Fibroblast of pulmonary artery (primary cell): ENCODE measurements around the gene SYT8.

Source experiments
- DNase-seq: peaks from one replicate; pipeline ENCODE4 v3.0.0-alpha.2; 2010; ENCODE audit warnings: low read depth
- H3K4me3 ChIP-seq: replicated peaks from 2 replicates; pipeline ENCODE4 v1.5.1; 2011; ENCODE audit warnings: low read depth, mild to moderate bottlenecking, control low read depth, low read length, moderate library complexity
- TF ChIP-seq, protein P1 (sequence below): IDR thresholded peaks from 2 replicates; pipeline ENCODE4 v1.5.1; 2011; ENCODE audit warnings: mild to moderate bottlenecking, control low read depth, low read length, inconsistent platforms; ENCODE audit errors: missing control alignments

SYT8 gene

DNA sequence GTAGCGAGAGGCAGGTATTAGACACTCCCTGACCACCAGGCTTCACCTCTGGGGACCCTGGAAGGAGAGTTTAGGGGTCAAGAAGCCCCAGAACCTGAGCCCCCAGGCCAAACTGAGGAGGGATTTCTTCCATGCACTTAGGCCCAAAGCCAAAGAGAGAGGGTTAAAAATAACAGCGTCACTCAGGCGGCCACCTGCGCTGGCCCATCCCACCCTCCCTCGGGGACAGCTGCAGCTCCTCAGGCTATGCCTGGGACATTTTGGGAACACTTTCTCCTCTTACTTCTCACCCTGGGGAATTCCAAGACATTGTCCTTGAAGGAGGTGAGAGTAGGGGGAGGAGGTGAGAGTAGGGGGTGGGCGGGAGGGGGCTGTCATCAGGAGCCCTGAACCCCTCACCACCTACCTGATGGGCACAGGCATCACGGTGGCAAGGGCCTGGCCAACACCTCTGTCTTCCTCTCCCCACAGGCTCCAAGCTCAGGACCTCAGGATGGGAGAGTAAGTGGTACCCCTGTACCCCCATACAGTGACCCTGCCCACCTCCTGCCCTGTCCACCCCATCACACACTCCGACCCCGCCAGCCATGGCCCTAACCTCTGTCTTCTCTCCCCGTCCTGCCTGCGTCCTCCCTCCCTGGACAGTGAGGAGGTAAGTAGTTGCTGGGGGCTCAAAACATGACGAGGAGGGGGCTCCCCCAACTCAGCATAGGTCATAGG lies 4.6 kb downstream of the SYT8 start:
- no peak for DNase-seq
- TF ChIP-seq, protein P1, sequence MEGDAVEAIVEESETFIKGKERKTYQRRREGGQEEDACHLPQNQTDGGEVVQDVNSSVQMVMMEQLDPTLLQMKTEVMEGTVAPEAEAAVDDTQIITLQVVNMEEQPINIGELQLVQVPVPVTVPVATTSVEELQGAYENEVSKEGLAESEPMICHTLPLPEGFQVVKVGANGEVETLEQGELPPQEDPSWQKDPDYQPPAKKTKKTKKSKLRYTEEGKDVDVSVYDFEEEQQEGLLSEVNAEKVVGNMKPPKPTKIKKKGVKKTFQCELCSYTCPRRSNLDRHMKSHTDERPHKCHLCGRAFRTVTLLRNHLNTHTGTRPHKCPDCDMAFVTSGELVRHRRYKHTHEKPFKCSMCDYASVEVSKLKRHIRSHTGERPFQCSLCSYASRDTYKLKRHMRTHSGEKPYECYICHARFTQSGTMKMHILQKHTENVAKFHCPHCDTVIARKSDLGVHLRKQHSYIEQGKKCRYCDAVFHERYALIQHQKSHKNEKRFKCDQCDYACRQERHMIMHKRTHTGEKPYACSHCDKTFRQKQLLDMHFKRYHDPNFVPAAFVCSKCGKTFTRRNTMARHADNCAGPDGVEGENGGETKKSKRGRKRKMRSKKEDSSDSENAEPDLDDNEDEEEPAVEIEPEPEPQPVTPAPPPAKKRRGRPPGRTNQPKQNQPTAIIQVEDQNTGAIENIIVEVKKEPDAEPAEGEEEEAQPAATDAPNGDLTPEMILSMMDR, result no peak
- no peak overlapping the region for H3K4me3 ChIP-seq

DNA sequence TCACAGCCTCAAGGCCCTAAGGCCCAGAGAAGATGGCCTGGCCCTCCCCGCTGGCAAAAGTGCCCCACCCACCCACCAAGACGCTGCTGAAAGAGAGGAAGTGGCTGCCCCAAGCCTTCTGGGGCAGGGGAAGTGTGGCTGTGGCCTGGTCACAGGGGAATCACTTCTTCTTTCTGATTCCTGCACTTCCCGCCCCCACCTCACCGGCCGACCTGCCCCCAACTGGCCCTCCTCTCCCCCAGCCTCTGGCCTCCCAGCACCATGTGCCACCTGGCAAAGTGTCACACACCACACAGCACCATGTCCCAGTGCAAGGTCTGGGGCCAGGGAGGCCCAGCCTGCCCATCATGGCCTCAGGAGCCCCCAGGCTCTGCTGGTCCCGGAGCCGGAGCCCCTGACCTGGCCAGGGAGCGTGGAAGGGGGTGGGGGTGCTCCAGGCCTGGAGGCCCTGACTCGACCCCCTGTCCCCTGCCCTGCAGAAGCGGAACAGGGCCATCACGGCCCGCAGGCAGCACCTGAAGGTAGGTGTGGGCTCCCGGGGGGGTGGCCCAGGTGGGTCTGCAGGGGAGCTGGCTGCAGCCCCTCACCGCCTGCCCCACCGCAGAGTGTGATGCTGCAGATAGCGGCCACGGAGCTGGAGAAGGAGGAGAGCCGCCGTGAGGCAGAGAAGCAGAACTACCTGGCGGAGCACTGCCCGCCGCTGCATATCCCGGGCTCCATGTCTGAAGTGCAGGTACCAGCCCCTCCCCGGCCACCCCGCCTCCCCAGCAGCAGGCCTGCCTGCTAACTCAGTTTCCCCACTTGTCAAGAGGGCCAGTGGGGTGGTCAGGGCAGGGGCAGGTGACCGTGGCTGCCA lies 5.4 kb downstream of the SYT8 start:
- no peak overlapping the region for H3K4me3 ChIP-seq
- DNase-seq, result no peak
- TF ChIP-seq, protein P1, result no peak

DNA sequence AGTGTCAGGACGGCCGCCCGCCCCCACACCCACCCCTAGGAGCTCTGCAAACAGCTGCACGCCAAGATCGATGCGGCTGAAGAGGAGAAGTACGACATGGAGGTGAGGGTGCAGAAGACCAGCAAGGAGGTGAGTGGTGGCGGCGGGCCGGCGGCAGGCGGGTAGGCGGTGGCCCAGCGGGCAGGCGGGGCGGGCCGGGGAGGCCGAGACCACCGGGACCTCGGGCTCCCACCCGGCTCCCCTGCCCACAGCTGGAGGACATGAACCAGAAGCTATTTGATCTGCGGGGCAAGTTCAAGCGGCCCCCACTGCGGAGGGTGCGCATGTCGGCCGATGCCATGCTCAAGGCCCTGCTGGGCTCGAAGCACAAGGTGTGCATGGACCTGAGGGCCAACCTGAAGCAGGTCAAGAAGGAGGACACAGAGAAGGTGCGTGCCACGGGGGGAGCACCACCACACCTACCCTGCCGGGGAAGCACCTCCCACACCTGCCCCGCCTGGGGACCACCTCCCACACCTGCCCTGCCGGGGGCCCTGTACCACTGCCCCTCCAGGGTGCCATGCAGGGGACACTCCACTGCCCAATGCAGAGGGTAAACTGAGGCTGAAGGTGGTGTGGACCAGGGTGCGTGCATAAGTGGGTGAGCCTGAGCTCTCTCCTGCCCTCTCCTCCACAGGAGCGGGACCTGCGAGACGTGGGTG lies 6.1 kb downstream of the SYT8 start:
- TF ChIP-seq, protein P1, result no peak
- no peak overlapping the region for H3K4me3 ChIP-seq
- DNase-seq, result no peak

DNA sequence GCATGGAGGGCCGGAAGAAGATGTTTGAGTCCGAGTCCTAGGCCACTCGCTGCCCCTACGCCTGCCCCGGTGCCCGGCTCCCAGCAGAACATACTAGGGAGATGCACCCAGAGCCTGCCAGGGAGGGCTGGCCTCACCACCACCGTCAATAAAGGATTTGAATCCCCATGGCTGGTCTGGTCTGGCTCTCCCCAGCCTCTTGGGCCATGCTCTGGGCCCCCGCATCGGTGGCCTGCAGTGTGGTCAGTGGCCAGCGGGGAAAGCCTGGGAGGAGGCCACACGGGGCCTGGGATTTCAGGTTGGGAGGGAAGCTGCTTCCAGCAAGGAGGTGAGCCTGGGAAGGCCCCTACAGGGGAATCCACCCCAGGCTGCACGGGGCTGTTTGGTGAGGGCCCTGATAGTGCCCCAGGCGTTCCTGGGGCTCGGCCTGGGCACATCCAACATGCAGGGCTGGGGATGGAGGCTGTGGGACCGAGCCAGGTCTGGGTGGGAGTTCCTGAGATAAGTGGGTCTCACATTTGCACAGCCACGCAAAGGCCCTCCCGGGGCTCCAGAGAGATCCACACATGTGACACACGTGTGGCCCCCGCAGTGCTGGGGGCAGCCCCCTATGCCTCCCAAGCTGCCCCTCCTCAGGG lies 6.8 kb downstream of the SYT8 start:
- H3K4me3 ChIP-seq, result no peak overlapping the region
- DNase-seq, result no peak
- TF ChIP-seq, protein P1, result no peak

DNA sequence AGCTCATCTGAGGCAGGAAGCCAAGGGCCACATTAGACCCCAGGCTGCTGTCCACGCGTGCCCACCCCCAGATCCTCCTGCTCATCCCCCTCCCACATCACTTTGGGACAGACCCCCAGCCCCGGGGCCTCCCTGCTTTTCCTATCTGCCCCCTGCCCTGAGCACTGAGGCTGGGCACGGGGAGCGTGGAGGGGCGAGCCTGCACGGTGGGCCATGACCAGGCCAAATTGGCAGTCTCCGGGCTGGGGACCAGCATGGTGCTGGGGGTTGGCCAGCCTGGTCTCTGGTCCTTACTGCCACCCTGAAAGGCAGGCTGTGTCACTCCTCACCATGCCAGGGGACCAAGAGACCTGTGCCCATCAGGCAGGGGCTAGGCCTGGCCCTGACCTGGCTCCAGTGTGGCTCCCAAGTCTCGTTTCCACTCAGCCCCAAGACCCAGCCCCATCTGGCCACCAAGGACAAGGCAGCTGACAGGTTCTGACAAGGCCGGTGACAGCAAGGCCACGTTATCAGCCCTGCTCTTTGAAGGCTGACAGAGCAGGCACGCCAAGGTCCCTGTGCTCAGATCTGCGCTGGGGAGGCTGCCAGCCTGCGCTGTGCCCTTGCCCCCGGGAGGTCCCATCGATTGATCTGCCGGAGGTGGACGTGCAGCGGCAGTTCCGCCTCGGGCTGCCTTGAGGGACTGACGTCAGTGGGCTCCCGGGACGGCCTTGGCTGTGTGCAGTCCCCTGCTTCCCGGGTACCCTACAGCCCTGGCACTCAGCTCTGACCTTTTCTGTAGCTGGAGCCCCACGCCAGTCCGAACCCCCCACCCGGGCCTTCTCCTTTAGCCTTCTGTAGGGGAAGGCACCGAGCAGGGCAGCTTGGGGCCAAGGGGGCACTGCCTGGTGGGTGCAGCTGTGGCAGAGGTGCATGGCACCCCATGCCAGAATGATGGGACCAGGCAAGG lies 7.6 kb downstream of the SYT8 start:
- TF ChIP-seq, protein P1, result no peak
- no peak for DNase-seq
- H3K4me3 ChIP-seq, result no peak overlapping the region

DNA sequence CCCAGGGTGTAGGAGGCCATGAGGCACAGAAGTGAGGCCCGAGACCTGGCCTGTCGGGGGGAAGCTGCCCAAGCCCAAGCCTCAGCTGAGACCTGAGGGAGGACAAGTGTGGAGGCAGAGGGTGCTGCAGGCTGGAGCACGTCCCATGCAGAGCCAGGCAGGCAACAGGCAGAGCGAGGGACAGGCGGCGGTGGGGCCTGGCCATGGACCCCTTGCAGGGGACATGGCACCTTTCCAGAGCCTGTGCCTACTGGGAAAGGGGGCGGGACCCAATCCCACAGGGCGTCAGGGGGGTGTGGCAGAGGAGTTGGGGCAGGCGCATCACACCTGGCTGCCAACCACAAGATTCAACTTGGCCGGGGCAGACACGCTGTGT lies 8.3 kb downstream of the SYT8 start:
- no peak overlapping the region for H3K4me3 ChIP-seq
- DNase-seq, result no peak
- TF ChIP-seq, protein P1, result no peak
